ENCODE data around the gene GNB4.

GRCh38 chr3:179414804-179415203 is 36.5 kb downstream of the GNB4 start:
- no peak for TF ChIP-seq REST (IDR thresholded peaks at IDR 0.05; ENCODE audit: low read depth, low read length)
- TF ChIP-seq MAX (IDR thresholded peaks at IDR 0.05; ENCODE audit: low read depth, low read length) = no peak
- no peak for TF ChIP-seq ATF7 (IDR thresholded peaks at IDR 0.05; ENCODE audit: low read depth)
- no peak for TF ChIP-seq JUNB (IDR thresholded peaks at IDR 0.05)
- TF ChIP-seq IRF3 (IDR thresholded peaks at IDR 0.05) = no peak
- TF ChIP-seq CTCF (IDR thresholded peaks at IDR 0.05 in 2 of 3, conservative IDR thresholded peaks at IDR 0.05 in 1 of 3; ENCODE audit: control insufficient read depth in 2 of 3, extremely low read depth in 1 of 3, insufficient read depth in 1 of 3, low read depth in 3 of 3, low read length in 3 of 3) = no peak
- no peak for TF ChIP-seq USF2 (IDR thresholded peaks at IDR 0.05; ENCODE audit: borderline replicate concordance, low read depth, low read length)
- TF ChIP-seq POLR2AphosphoS5 (IDR thresholded peaks at IDR 0.05; ENCODE audit: low read length) = no peak
- TF ChIP-seq CHD1 (IDR thresholded peaks at IDR 0.05; ENCODE audit: low read depth, low read length) = no peak
- no peak for TF ChIP-seq FOS (IDR thresholded peaks at IDR 0.05; ENCODE audit: borderline replicate concordance, extremely low read depth, insufficient read length)
- TF ChIP-seq ATF3 (IDR thresholded peaks at IDR 0.05; ENCODE audit: borderline replicate concordance, extremely low read depth, low read depth, low read length) = no peak
- no peak for TF ChIP-seq RAD21 (IDR thresholded peaks at IDR 0.05; ENCODE audit: insufficient read depth, low read depth, low read length)
- TF ChIP-seq CHD2 (IDR thresholded peaks at IDR 0.05; ENCODE audit: borderline replicate concordance, low read depth, low read length) = no peak
- TF ChIP-seq ETV6 (conservative IDR thresholded peaks at IDR 0.05 in 1 of 2, IDR thresholded peaks at IDR 0.05 in 1 of 2; ENCODE audit: borderline replicate concordance in 1 of 2, low read depth in 1 of 2) = no peak

Measured in GM12878 (cell line).